Amygdala (tissue), 56 donors: ENCODE measurements around the gene CACNA2D3.

ENCODE experiments used
- DNase-seq, 56 donors: peaks; one replicate each; lab custom pipeline; 2025; lab: John Stamatoyannopoulos, UW

CACNA2D3 gene

GRCh38 chr3:54810401-54810800 lies 688.0 kb downstream of the CACNA2D3 start:
- DNase-seq, result no peak

GRCh38 chr3:54814224-54814623 lies 691.9 kb downstream of the CACNA2D3 start:
- DNase-seq, result no peak

- no peak for DNase-seq
Measured at GRCh38 chr3:54817628-54818027, 695.3 kb downstream of the CACNA2D3 start.

- no peak for DNase-seq
Measured at GRCh38 chr3:54818486-54818885, 696.1 kb downstream of the CACNA2D3 start.

- no peak for DNase-seq
Measured at GRCh38 chr3:54818942-54819341, 696.6 kb downstream of the CACNA2D3 start.

- no peak for DNase-seq
Measured at GRCh38 chr3:54819946-54820345, 697.6 kb downstream of the CACNA2D3 start.

GRCh38 chr3:54822206-54822605 lies 699.9 kb downstream of the CACNA2D3 start:
- peak in 21 of 56 donors; percentile 1 to 49 (median 15) for DNase-seq

GRCh38 chr3:54826251-54826691 lies 703.9 kb downstream of the CACNA2D3 start:
- DNase-seq, result no peak

GRCh38 chr3:54827056-54827687 lies 704.8 kb downstream of the CACNA2D3 start:
- DNase-seq, result no peak

- no peak for DNase-seq
Measured at GRCh38 chr3:54827776-54828175, 705.4 kb downstream of the CACNA2D3 start.

GRCh38 chr3:54830658-54831057 lies 708.3 kb downstream of the CACNA2D3 start:
- DNase-seq, result no peak

- DNase-seq, result peak in 7 of 56 donors; percentile 2 to 22 (median 10)
Measured at GRCh38 chr3:54831112-54831511, 708.8 kb downstream of the CACNA2D3 start.

GRCh38 chr3:54832876-54833275 lies 710.5 kb downstream of the CACNA2D3 start:
- DNase-seq, result no peak

- DNase-seq, result no peak
Measured at GRCh38 chr3:54835701-54836100, 713.3 kb downstream of the CACNA2D3 start.

GRCh38 chr3:54836871-54837270 lies 714.5 kb downstream of the CACNA2D3 start:
- DNase-seq, result peak in 28 of 56 donors; percentile 4 to 55 (median 18)

GRCh38 chr3:54837964-54838363 lies 715.6 kb downstream of the CACNA2D3 start:
- no peak for DNase-seq

GRCh38 chr3:54841471-54841870 lies 719.1 kb downstream of the CACNA2D3 start:
- DNase-seq, result no peak

- no peak for DNase-seq
Measured at GRCh38 chr3:54843352-54843751, 721.0 kb downstream of the CACNA2D3 start.

- DNase-seq, result no peak
Measured at GRCh38 chr3:54844211-54844610, 721.9 kb downstream of the CACNA2D3 start.

- DNase-seq, result no peak
Measured at GRCh38 chr3:54845011-54845410, 722.7 kb downstream of the CACNA2D3 start.

GRCh38 chr3:54845551-54845950 lies 723.2 kb downstream of the CACNA2D3 start:
- no peak for DNase-seq

- DNase-seq, result no peak
Measured at GRCh38 chr3:54846119-54846518, 723.8 kb downstream of the CACNA2D3 start.

- DNase-seq, result no peak
Measured at GRCh38 chr3:54847361-54847760, 725.0 kb downstream of the CACNA2D3 start.
